Esophagus (tissue), 2 donors: ENCODE data around the gene ULK4. TPM values are rescaled to one million over a fixed set of nuclear protein-coding genes. Genes with fewer than 3 reads are reported as not detected.

Source experiments
- H3K27ac ChIP-seq, 2 donors: one replicate each; pipeline ENCODE4 v1.5.1; 2013; ENCODE audit warnings: low read depth in 2 of 2, mild to moderate bottlenecking in 2 of 2, inconsistent platforms in 1 of 2, low read length in 1 of 2, moderate library complexity in 1 of 2
- H3K27me3 ChIP-seq, 2 donors: one replicate each; pipeline ENCODE4 v1.6.1; 2013; ENCODE audit warnings: low read length in 2 of 2, control low read depth in 1 of 2, mild to moderate bottlenecking in 1 of 2; ENCODE audit not compliant: insufficient read depth in 2 of 2, control insufficient read depth in 1 of 2
- H3K36me3 ChIP-seq, 2 donors: one replicate each; pipeline ENCODE4 v1.6.1; 2013; ENCODE audit warnings: low read length in 1 of 2; ENCODE audit not compliant: control insufficient read depth in 2 of 2, insufficient read depth in 2 of 2
- H3K4me1 ChIP-seq, 2 donors: one replicate each; pipeline ENCODE4 v1.6.1; 2013; ENCODE audit warnings: low read length in 1 of 2; ENCODE audit not compliant: control insufficient read depth in 2 of 2, insufficient read depth in 2 of 2
- H3K4me3 ChIP-seq, 2 donors: one replicate each; pipeline ENCODE4 v1.5.1; 2013; ENCODE audit warnings: low read length in 2 of 2, mild to moderate bottlenecking in 2 of 2, low read depth in 1 of 2, moderate library complexity in 1 of 2
- H3K9me3 ChIP-seq, 2 donors: one replicate each; pipeline ENCODE4 v1.6.1; 2013; ENCODE audit warnings: mild to moderate bottlenecking in 2 of 2, low read depth in 1 of 2, low read length in 1 of 2, moderate library complexity in 1 of 2; ENCODE audit not compliant: control insufficient read depth in 2 of 2, insufficient read depth in 1 of 2
- WGBS, 2 donors: extraction: QIAGEN DNeasy Blood & Tissue Kit; methylation state at CpG; one replicate each; pipeline ENCODE4 v1.1.7; 2013; 5-methylcytosine and 5-hydroxymethylcytosine counted together
- polyA plus RNA-seq, 2 donors: library from polyadenylated mRNA; stranded (reverse); fragments of 200-250 nt; gene quantifications; one replicate each; pipeline ENCODE4 v1.2.3, GENCODE V29; 2013
- donor health status: healthy with polysubstance abuse.
- donor health status: Bipolar disorder and iron deficiency.

Gene ULK4
- polyA plus RNA-seq, 2 donors, result 1.1 to 1.3 TPM

DNA sequence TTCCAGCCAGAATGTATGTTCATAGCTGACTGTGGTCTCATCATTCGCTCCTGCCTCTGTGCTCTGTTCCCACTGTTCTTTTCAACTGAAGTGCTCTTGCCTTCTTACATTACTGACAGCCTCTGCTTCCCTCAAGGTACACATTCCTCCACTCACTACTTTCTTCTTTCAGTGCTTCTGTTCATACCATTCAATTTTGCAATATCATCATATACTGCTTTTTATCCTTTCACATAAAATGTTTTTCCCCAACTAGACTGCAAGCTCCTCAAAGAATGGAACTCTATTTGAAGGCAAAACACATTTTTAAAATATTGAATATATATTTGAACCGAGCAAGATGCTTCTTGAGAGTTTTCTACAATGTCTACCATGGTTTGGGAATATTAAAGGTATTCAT lies 471.5 kb downstream of the ULK4 start:
- Histone ChIP-seq H3K27me3 (no peaks in the 10 kb centered on the region), H3K36me3 (no peaks in the 10 kb centered on the region), H3K27ac (no peak overlapping the region), H3K4me3 (no peak overlapping the region), H3K4me1 (no peaks in the 10 kb centered on the region), H3K9me3 (no peaks in the 10 kb centered on the region)
- WGBS, 2 donors, result 83 to 92% methylated on average over 2 of the region's 2 CpGs

GRCh38 chr3:41489231-41489630 lies 472.7 kb downstream of the ULK4 start:
- Histone ChIP-seq H3K4me1 (no peaks in the 10 kb centered on the region), H3K36me3 (no peaks in the 10 kb centered on the region), H3K27ac (no peak overlapping the region), H3K9me3 (no peaks in the 10 kb centered on the region), H3K4me3 (no peak overlapping the region), H3K27me3 (no peaks in the 10 kb centered on the region)
- WGBS, 2 donors, result 53% methylated on average over 1 of the region's 1 CpG

GRCh38 chr3:41488501-41488900 lies 473.4 kb downstream of the ULK4 start:
- H3K27me3 ChIP-seq, result no peaks in the 10 kb centered on the region
- no peak overlapping the region for H3K4me3 ChIP-seq
- H3K4me1 ChIP-seq, result no peaks in the 10 kb centered on the region
- no peak overlapping the region for H3K27ac ChIP-seq
- no peaks in the 10 kb centered on the region for H3K36me3 ChIP-seq
- no peaks in the 10 kb centered on the region for H3K9me3 ChIP-seq

DNA sequence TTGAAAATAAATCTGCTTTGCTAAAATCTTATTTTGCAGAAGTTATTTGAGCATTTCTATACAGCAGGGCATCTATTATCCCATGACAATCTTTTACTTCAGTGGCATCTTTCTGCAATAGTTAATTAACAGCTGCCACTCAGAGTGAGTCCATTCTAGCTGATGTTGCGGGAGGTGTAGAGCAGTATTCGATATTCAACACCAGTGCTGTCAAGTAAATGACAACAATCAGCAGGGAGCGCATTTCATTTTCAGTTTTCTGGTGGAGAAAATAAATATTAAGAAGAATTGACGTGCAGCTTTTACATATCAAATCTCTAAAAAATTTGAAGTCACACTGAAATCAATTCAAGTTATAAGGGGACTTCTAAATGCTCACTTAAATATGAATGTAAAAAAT lies 476.4 kb downstream of the ULK4 start:
- no peaks in the 10 kb centered on the region for H3K9me3 ChIP-seq
- no peaks in the 10 kb centered on the region for H3K4me1 ChIP-seq
- H3K36me3 ChIP-seq, result no peaks in the 10 kb centered on the region
- no peaks in the 10 kb centered on the region for H3K27me3 ChIP-seq
- no peak overlapping the region for H3K27ac ChIP-seq
- WGBS, 2 donors, result 95 to 96% methylated on average over 4 of the region's 4 CpGs
- H3K4me3 ChIP-seq, result no peak overlapping the region

DNA sequence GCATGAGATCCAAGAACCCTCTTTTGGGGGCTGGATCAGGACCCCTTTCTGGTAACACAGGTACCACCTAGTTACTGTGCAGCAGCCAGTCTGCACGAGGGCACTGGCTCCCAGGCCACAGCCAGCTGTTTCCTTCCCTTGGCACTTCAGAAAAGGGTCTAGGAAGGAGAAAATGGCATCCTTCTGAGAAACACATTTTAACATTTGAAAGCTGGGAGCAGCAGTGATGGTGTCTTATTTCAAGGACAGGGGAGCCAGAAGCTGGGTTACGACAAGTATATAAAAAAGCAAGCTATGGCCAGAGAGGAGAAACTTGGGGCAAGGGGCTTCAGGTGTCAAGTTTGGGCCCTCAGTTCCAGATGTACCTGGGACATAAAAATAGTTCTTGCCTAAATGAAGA lies 479.8 kb downstream of the ULK4 start:
- 78 to 87% methylated on average over 2 of the region's 2 CpGs for WGBS, 2 donors
- H3K27ac ChIP-seq, result no peak overlapping the region
- H3K27me3 ChIP-seq, result no peaks in the 10 kb centered on the region
- H3K4me3 ChIP-seq, result no peak overlapping the region
- no peaks in the 10 kb centered on the region for H3K36me3 ChIP-seq
- H3K4me1 ChIP-seq, result no peaks in the 10 kb centered on the region
- H3K9me3 ChIP-seq, result no peaks in the 10 kb centered on the region

- Histone ChIP-seq H3K36me3 (no peaks in the 10 kb centered on the region), H3K27me3 (no peaks in the 10 kb centered on the region), H3K9me3 (no peaks in the 10 kb centered on the region), H3K4me1 (no peaks in the 10 kb centered on the region), H3K4me3 (no peak overlapping the region), H3K27ac (no peak overlapping the region)
- 46 to 53% methylated on average over 1 of the region's 1 CpG for WGBS, 2 donors
Measured at GRCh38 chr3:41478278-41478677, 483.6 kb downstream of the ULK4 start.

DNA sequence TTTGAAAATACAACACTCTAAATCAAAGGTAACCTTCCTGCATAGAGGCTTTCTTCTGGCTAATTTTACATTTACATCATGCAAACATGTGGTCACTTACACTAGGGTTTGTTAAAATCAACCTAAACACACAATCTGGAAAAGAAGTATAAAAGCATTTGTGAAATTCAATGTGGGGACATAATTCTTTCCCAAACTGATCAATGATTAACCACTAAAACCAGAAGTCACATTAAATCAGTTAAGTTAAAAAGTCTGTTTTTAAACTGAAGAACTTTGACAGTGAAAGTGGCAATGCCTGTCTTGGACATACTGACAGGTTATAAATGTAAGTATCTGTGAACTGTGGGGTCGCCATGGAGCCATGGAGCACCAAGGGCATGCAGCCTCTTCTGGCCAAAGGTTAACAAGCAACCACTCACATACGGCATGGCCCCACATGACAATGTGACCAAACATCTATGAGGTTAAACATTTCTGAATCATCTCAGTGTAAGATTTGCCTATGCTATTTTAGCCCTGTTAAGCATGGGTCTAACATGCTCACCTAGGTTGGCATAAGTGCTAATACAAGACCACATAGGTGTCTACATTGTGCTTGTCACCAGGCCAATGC lies 484.4 kb downstream of the ULK4 start:
- Histone ChIP-seq H3K9me3 (no peaks in the 10 kb centered on the region), H3K27me3 (no peaks in the 10 kb centered on the region), H3K27ac (no peak overlapping the region), H3K4me1 (no peaks in the 10 kb centered on the region), H3K36me3 (no peaks in the 10 kb centered on the region), H3K4me3 (no peak overlapping the region)
- 79 to 94% methylated on average over 2 of the region's 2 CpGs for WGBS, 2 donors

- Histone ChIP-seq H3K27ac (no peak overlapping the region), H3K4me3 (no peak overlapping the region), H3K4me1 (no peaks in the 10 kb centered on the region), H3K27me3 (no peaks in the 10 kb centered on the region), H3K9me3 (no peaks in the 10 kb centered on the region), H3K36me3 (no peaks in the 10 kb centered on the region)
- 83 to 96% methylated on average over 1 of the region's 1 CpG for WGBS, 2 donors
Measured at GRCh38 chr3:41469083-41469482, 492.8 kb downstream of the ULK4 start.

- H3K27ac ChIP-seq, result no peak overlapping the region
- H3K9me3 ChIP-seq, result no peaks in the 10 kb centered on the region
- H3K4me3 ChIP-seq, result no peak overlapping the region
- no peaks in the 10 kb centered on the region for H3K36me3 ChIP-seq
- no peaks in the 10 kb centered on the region for H3K4me1 ChIP-seq
- no peaks in the 10 kb centered on the region for H3K27me3 ChIP-seq
- 69 to 90% methylated on average over 1 of the region's 1 CpG for WGBS, 2 donors
Measured at GRCh38 chr3:41467481-41467880, 494.4 kb downstream of the ULK4 start.

- H3K9me3 ChIP-seq, result no peaks in the 10 kb centered on the region
- H3K4me3 ChIP-seq, result no peak overlapping the region
- H3K36me3 ChIP-seq, result no peaks in the 10 kb centered on the region
- no peaks in the 10 kb centered on the region for H3K27me3 ChIP-seq
- 68 to 72% methylated on average over 1 of the region's 1 CpG for WGBS, 2 donors
- H3K27ac ChIP-seq, result no peak overlapping the region
- H3K4me1 ChIP-seq, result no peaks in the 10 kb centered on the region
Measured at GRCh38 chr3:41464858-41465257, 497.0 kb downstream of the ULK4 start.
